Common myeloid progenitor, CD34-positive (primary cell): Measurements from ENCODE around the gene SPATA31A7. TPM values are rescaled to one million over a fixed set of nuclear protein-coding genes. Genes with fewer than 3 reads are reported as not detected.
"Not testable (repeated sequence)": the region's sequence is repeated elsewhere in the genome, so short reads cannot be mapped to it uniquely, and the experiment has no call there.

Source experiments
- CTCF ChIA-PET: fragments of 350-600 bp; sonication (Branson Sonifier 250); formaldehyde crosslinking; loops from one replicate; lab custom pipeline; 2021; ENCODE audit warnings: antibody characterized with exemption; lab: Charles Lee
- POLR2A ChIA-PET: fragments of 350-600 bp; sonication (Branson Sonifier 250); formaldehyde crosslinking; loops from one replicate; lab custom pipeline; 2021; ENCODE audit warnings: antibody characterized with exemption; lab: Charles Lee
- DNase-seq, 3 donors: peaks; one replicate each; pipeline versions ENCODE4 v3.0.0 to v3.0.0-alpha.2; 2013
- H3K27ac ChIP-seq, 2 experiments: 1 replicate in 1 of 2; 2 replicates in 1 of 2; pipeline ENCODE4 v1.7.0; 2013; ENCODE audit warnings: inconsistent platforms in 2 of 2, low read length in 2 of 2, mild to moderate bottlenecking in 2 of 2, low read depth in 1 of 2, moderate library complexity in 1 of 2; ENCODE audit not compliant: severe bottlenecking in 2 of 2, insufficient read depth in 1 of 2, poor library complexity in 1 of 2
- H3K27me3 ChIP-seq, 5 experiments: replicated peaks in 2 of 5; 1 replicate in 3 of 5; 2 replicates in 2 of 5; pipeline versions ENCODE4 v1.6.1 to v1.7.0; 2013; ENCODE audit warnings: low read length in 4 of 5, mild to moderate bottlenecking in 2 of 5, moderate library complexity in 2 of 5, inconsistent platforms in 1 of 5; ENCODE audit not compliant: insufficient read depth in 5 of 5, control insufficient read depth in 4 of 5
- H3K36me3 ChIP-seq, 4 experiments: 1 replicate in 2 of 4; 2 replicates in 2 of 4; pipeline versions ENCODE4 v1.6.1 to v1.7.0; 2013; ENCODE audit warnings: low read length in 3 of 4, control low read depth in 1 of 4, mild to moderate bottlenecking in 1 of 4; ENCODE audit not compliant: control insufficient read depth in 4 of 4, insufficient read depth in 4 of 4
- H3K4me1 ChIP-seq, 4 experiments: 1 replicate in 3 of 4; 2 replicates in 1 of 4; pipeline versions ENCODE4 v1.6.1 to v1.7.1; 2013; ENCODE audit warnings: low read length in 3 of 4, mild to moderate bottlenecking in 3 of 4, control low read depth in 1 of 4, inconsistent platforms in 1 of 4, moderate library complexity in 1 of 4; ENCODE audit not compliant: control insufficient read depth in 4 of 4, insufficient read depth in 4 of 4; ENCODE audit errors: control extremely low read depth in 1 of 4
- H3K4me3 ChIP-seq, 7 experiments: 1 replicate in 4 of 7; 2 replicates in 3 of 7; pipeline versions ENCODE4 v1.5.1 to v1.7.0; 2013; ENCODE audit warnings: mild to moderate bottlenecking in 7 of 7, low read length in 6 of 7, moderate library complexity in 6 of 7, inconsistent platforms in 2 of 7, low read depth in 2 of 7, control low read depth in 1 of 7; ENCODE audit not compliant: insufficient read depth in 4 of 7, control insufficient read depth in 1 of 7; ENCODE audit errors: extremely low read depth in 1 of 7
- H3K9me3 ChIP-seq, 5 experiments: 1 replicate in 4 of 5; 2 replicates in 1 of 5; pipeline versions ENCODE4 v1.6.1 to v1.7.1; 2013; ENCODE audit warnings: low read length in 4 of 5, mild to moderate bottlenecking in 2 of 5, inconsistent platforms in 1 of 5, low read depth in 1 of 5, moderate library complexity in 1 of 5; ENCODE audit not compliant: control insufficient read depth in 4 of 5, insufficient read depth in 2 of 5; ENCODE audit errors: control extremely low read depth in 1 of 5
- WGBS: methylation state at CpG from one replicate; pipeline ENCODE4 v1.1.5; 2013; ENCODE audit not compliant: insufficient coverage; 5-methylcytosine and 5-hydroxymethylcytosine counted together
- polyA plus RNA-seq: library from polyadenylated mRNA; unstranded; fragments of 120-200 nt; gene quantifications from one replicate; pipeline ENCODE4 v1.2.1, GENCODE V29; 2013

The SPATA31A7 gene
- not detected for polyA plus RNA-seq

DNA sequence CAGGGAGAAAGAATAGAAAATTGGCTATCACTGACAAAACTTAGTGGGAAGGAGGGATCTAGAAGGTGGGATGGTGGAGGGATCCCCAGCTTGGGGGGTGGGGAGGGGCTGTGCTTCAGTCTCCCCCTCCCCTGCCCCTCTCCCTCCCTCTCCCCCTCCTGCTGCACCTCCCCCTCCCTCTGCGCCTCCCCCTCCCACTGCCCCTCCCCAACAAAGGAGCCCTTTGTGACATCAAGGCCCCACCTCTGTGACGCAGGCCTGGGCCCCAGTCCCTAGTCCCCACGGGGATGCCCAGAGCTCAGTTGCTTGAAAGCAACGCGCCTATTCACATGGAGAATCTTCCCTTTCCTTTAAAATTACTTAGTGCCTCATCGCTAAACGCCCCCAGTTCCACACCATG lies at the start of gene SPATA31A7:
TSS of gene SPATA31A7 (plus strand) at position 301 of the 400 bp plus-strand sequence. CDS start at position 330, 29 bp downstream.
- H3K4me1 ChIP-seq, DNase-seq, CTCF ChIA-PET, H3K36me3 ChIP-seq, POLR2A ChIA-PET, H3K27me3 ChIP-seq, H3K4me3 ChIP-seq, H3K9me3 ChIP-seq, H3K27ac ChIP-seq: not testable (repeated sequence)
- whole genome bisulfite sequencing: no CpG with 5 or more reads among the region's 7 CpGs

DNA sequence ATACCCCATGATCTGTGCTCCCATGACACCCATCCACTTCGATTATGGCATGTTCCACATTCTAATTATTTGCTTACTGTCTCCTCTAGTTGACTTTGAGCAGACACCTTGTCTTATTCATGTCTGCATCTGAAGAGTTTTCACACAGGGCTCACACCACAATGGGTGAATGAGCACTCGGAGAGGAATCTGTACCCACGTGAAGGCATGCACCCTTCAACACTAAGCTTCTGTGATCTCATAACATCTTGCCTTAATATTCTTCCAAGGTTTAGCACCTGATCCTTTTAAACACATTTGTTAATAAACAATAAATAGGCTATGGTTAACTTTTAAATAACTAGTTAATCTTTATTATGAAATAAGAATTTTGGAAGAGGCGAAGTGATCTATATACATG lies 36.6 kb downstream of the SPATA31A7 start:
- H3K27me3 ChIP-seq, H3K4me1 ChIP-seq, POLR2A ChIA-PET, DNase-seq, H3K36me3 ChIP-seq, CTCF ChIA-PET, H3K4me3 ChIP-seq, H3K27ac ChIP-seq, H3K9me3 ChIP-seq: not testable (repeated sequence)
- no CpG with 5 or more reads among the region's 4 CpGs for WGBS
